GM21390 (cell line): ENCODE results near the gene ABCC3.

Source experiments
- ATAC-seq: cut with Tn5 transposase; IDR thresholded peaks from one replicate; pipeline ENCODE4 v1.9.1; 2021; ENCODE audit not compliant: unreplicated experiment

ABCC3 gene

DNA sequence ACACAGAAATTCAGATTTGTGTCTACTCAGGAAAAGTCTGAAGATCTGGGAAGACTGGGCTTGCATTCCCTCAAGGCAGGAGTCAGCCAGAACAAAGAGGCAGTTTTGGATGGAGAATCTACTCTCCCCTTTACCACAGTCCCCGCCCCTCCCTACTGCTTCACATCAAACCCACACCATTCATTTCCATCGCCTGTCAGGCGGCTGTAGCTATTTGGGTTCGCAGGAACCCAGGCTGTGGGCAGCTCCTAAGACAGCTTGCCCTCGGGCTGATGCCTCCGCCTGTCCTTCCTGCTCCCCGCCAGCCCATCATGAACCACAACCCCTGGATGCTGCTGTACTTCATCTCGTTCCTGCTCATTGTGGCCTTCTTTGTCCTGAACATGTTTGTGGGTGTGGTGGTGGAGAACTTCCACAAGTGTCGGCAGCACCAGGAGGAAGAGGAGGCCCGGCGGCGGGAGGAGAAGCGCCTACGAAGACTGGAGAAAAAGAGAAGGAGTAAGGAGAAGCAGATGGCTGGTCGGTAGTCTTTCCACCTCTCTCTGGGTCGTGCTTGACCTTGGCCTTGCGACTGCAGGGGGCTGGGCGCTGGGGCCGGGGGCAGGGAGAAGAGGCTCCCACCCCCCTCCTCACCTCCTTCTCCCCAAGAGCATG is 27.0 kb upstream of the ABCC3 start:
- ATAC-seq: no peak

GRCh38 chr17:50608700-50609379 is 25.8 kb upstream of the ABCC3 start:
- no peak for ATAC-seq

GRCh38 chr17:50609380-50610074 is 25.2 kb upstream of the ABCC3 start:
- ATAC-seq: no peak

GRCh38 chr17:50611634-50612033 is 23.0 kb upstream of the ABCC3 start:
- no peak for ATAC-seq

- ATAC-seq: no peak
These were observed 22.4 kb upstream of the ABCC3 start for GRCh38 chr17:50612281-50612680.

- no peak for ATAC-seq
These were observed 21.4 kb upstream of the ABCC3 start for GRCh38 chr17:50613007-50613992.

- no peak for ATAC-seq
These were observed 20.1 kb upstream of the ABCC3 start for GRCh38 chr17:50614471-50615051.

- no peak for ATAC-seq
These were observed 18.9 kb upstream of the ABCC3 start for GRCh38 chr17:50615828-50616227.

- no peak for ATAC-seq
These were observed 16.4 kb upstream of the ABCC3 start for GRCh38 chr17:50618300-50618699.

- no peak for ATAC-seq
These were observed 15.7 kb upstream of the ABCC3 start for GRCh38 chr17:50618941-50619340.

DNA sequence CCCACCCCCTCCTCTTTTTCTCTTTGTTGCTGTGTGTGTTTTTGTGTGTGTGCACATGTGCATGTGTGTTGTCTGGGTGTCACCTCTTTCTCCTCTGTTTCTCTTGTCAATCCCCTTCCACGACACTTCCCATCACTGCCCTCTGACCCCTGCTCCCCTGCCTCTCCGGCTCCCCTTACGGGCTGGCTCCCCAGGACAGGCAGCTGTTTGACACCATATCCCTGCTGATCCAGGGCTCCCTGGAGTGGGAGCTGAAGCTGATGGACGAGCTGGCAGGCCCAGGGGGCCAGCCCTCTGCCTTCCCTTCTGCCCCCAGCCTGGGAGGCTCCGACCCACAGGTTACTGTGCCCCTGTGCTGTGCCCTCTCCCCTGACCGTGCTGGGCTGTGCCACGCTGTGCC is 15.2 kb upstream of the ABCC3 start:
- no peak for ATAC-seq

- no peak for ATAC-seq
These were observed 14.4 kb upstream of the ABCC3 start for GRCh38 chr17:50620237-50620636.

- ATAC-seq: no peak
These were observed 13.8 kb upstream of the ABCC3 start for GRCh38 chr17:50620858-50621257.

GRCh38 chr17:50621574-50622031 is 13.1 kb upstream of the ABCC3 start:
- no peak for ATAC-seq

DNA sequence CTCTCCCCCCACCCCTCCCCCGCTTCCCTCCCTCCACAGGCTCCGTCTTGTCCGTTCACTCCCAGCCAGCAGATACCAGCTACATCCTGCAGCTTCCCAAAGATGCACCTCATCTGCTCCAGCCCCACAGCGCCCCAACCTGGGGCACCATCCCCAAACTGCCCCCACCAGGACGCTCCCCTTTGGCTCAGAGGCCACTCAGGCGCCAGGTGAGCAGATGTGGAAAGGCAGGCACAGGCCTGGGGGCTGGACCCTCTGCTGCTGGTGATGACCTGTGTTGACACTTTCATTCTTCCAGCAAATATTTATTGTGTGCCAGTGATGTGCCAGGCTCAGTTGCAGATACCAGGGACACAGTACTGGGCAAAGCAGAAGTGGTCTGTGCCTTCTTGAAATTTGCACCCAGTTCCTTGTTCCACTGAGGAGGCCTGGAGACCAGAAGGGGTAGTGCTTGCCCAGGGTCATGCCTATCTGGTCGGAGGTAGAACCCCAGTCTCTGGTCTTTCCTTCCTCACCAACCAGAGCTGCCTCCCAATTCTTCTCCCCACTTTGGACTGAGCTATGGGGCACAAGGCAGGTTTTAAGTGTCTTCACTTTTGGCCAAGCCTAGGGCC is 10.3 kb upstream of the ABCC3 start:
- ATAC-seq: no peak

DNA sequence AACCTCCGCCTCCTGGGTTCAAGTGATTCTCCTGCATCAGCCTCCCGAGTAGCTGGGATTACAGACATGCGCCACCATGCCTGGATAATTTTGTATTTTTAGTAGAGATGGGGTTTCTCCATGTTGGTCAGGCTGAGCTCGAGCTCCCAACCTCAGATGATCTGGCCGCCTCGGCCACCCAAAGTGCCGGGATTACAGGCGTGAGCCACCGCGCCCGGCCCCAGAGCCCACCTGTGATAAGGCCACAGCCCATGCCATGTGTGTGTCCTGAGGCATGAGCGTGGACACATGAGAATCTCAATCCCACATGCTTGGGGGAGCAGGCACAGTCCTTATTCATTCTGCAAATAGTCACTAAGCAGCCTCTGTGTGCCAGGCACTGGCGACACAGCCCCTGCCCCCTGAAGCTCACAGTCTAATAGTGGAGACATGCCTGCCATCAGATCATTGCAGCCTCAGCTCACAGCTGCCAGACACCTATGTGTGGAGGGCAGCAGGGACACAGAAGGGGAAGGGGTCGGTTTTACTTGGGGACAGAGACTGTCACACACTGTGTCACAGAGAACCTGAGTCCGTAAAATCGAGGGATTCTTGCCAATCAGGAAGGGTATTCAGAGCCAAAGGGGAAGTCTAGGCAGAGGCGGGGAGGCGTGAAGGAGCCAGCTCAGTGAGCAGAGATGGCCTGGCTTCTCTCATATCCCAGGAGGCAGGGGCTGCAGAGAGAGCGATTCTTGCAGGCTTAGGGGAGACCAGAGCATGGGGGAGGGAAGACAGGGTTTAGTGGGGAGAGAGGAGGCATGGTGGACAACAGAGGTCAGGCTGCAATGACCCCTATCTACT is 9.4 kb upstream of the ABCC3 start:
- no peak for ATAC-seq

DNA sequence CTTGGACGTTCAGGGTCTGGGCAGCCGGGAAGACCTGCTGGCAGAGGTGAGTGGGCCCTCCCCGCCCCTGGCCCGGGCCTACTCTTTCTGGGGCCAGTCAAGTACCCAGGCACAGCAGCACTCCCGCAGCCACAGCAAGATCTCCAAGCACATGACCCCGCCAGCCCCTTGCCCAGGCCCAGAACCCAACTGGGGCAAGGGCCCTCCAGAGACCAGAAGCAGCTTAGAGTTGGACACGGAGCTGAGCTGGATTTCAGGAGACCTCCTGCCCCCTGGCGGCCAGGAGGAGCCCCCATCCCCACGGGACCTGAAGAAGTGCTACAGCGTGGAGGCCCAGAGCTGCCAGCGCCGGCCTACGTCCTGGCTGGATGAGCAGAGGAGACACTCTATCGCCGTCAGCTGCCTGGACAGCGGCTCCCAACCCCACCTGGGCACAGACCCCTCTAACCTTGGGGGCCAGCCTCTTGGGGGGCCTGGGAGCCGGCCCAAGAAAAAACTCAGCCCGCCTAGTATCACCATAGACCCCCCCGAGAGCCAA is 8.6 kb upstream of the ABCC3 start:
- ATAC-seq: no peak

GRCh38 chr17:50627036-50627781 is 7.5 kb upstream of the ABCC3 start:
- ATAC-seq: no peak
